GM13976 (cell line): Measurements from ENCODE around the gene EDEM3.
"Not testable (repeated sequence)": the region's sequence is repeated elsewhere in the genome, so short reads cannot be mapped to it uniquely, and the experiment has no call there.

ENCODE experiments used
- DNase-seq: peaks from one replicate; pipeline ENCODE4 v3.0.0; 2012; ENCODE audit warnings: low spot score
- in situ Hi-C: fragments of 300-500 bp; cut with MboI; formaldehyde crosslinking; loops from one replicate; pipeline ENCODE4 v1.12.0; 2022; ENCODE audit warnings: low sequenced_read_pairs, mixed read lengths, inconsistent platforms; ENCODE audit not compliant: unreplicated experiment
- TF ChIP-seq, protein P1 (sequence below): IDR thresholded peaks from 2 replicates; pipeline ENCODE4 v1.5.1; 2012; ENCODE audit warnings: borderline replicate concordance, mild to moderate bottlenecking; ENCODE audit not compliant: insufficient read depth; ENCODE audit errors: extremely low read depth, missing control alignments, control extremely low read depth

The EDEM3 gene

DNA sequence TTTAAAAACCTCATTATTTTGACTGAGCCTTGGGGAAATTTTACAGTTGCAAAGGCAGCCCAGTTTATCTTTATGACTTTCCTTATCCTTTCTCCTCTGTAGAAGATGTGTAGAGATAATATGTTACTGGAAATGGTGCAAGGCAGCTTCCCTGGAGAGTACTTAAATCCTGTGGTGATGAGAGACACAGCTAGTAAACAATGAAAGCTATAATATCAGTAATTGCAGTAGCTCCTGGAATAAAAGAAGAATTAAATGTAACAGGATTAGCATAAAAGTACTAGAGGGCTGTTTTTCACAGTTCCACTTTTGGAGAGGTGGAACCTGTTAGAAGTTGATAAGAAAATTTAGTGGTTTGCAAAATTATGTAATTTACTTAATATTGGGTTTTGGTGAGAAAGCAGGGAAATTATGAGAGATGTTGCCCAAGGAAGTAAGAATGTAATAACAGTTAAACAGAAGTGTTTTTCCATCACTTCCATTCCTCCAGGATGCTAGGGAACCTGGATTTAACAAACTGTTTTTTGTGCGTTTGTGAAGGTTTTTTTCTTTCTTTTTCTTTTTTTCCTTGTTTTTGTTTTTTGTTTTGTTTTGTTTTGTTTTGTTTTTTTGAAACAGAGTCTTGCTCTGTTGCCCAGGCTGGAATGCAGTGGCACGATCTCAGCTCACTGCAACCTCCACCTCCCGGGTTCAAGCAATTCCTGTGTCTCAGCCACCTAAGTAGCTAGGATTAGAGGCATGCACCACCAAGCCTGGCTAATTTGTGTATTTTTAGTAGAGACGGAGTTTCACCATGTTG is 15.7 kb upstream of the EDEM3 start:
- in situ Hi-C loops: no loop called here
- no peak for DNase-seq
- TF ChIP-seq, protein P1, sequence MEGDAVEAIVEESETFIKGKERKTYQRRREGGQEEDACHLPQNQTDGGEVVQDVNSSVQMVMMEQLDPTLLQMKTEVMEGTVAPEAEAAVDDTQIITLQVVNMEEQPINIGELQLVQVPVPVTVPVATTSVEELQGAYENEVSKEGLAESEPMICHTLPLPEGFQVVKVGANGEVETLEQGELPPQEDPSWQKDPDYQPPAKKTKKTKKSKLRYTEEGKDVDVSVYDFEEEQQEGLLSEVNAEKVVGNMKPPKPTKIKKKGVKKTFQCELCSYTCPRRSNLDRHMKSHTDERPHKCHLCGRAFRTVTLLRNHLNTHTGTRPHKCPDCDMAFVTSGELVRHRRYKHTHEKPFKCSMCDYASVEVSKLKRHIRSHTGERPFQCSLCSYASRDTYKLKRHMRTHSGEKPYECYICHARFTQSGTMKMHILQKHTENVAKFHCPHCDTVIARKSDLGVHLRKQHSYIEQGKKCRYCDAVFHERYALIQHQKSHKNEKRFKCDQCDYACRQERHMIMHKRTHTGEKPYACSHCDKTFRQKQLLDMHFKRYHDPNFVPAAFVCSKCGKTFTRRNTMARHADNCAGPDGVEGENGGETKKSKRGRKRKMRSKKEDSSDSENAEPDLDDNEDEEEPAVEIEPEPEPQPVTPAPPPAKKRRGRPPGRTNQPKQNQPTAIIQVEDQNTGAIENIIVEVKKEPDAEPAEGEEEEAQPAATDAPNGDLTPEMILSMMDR: no peak

DNA sequence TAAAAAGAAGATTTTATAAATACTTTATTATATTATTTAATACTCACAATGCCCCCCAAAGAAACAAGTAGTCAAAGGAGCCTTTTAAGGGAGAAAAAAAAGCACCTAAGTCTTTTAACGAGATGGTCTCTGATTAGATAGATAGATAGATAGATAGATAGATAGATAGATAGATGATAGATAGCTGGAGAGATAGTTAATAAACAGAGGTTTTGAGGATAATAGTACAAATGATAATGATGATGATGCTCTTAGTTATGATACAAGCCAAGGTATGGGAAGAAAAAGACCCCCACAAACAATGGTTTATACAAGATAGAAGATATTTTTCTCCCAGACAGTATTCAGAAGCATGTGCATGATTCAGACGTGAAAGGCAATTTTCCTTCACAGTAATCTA is 14.6 kb upstream of the EDEM3 start:
- TF ChIP-seq, protein P1: no peak
- in situ Hi-C loops: no loop called here
- no peak for DNase-seq

DNA sequence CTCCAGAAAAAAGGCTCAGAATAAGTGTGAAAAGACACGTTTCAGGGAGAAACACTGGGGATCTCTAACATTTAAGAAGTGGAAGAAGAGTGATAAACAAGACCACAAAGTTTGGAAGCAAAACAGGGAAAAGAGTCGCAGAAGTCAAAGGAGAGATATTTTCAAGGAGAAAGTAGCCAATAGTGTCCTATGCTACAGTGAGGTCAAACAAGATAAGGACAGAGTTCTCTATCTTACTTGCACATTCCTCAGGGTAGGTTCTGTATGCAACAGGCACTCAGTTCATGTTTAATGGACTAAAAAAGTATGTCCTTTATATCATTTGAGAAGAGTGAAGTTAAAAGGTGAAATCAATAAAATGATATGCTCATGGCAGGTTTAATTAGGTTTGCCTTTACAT is 13.8 kb upstream of the EDEM3 start:
- in situ Hi-C loops: no loop called here
- DNase-seq: no peak

DNA sequence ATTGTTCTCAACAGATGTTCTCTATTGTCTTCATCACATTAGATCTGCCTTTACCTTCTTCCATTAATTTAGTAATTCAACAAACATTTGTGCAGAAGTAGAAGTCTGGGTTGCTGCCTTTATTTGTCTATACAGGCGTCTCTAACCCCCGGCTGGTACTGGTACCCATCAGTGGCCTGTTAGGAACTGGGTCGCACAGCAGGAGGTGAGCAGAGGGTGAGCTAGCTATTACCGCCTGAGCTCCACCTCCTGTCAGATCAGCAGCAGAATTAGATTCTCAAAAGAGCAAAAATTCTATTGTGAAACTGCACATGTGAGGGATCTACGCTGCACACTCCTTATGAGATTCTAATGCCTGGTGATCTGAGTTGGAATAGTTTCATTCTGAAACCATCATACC is 12.9 kb upstream of the EDEM3 start:
- DNase-seq: no peak
- in situ Hi-C loops: no loop called here
- TF ChIP-seq, protein P1: no peak

More for the DNA sequence above, 13.8 kb upstream of the EDEM3 start:
- TF ChIP-seq, protein P1: no peak

DNA sequence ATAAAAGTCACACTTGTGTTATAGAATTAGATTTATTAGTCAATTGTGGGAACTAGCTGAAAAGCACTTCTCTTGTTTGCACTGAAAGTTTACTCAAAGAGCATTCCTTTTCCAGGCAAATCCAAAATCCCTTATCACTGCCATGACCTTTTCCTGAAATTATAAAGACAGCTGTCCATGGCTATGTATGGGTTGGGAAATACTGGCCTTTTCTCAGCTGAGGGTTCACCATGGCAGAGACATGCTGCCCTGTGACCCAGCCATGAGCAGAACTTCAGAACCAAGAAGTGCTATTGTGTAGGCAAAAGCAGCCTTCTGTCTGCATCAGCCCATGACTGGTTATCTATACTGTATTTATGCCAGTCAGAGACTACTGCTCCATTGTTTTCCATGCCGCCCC is 9.8 kb upstream of the EDEM3 start:
- DNase-seq: no peak
- in situ Hi-C loops: no loop called here
- TF ChIP-seq, protein P1: no peak

DNA sequence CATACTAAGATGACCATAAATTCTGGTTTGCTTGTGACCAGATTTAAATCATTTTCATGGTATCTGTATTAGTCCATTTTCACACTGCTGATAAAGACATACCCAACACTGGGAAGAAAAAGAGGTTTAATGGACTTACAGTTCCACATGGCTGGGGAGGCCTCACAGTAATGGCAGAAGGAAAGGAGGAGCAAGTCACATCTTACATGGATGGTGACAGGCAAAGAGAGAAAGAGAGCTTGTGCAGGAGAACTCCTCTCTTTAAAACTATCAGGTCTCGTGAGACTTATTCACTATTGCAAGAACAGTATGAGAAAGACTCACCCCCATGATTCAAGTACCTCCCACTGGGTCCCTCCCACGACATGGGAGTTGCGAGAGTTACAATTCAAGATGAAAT is 8.9 kb upstream of the EDEM3 start:
- in situ Hi-C loops, DNase-seq: not testable (repeated sequence)

DNA sequence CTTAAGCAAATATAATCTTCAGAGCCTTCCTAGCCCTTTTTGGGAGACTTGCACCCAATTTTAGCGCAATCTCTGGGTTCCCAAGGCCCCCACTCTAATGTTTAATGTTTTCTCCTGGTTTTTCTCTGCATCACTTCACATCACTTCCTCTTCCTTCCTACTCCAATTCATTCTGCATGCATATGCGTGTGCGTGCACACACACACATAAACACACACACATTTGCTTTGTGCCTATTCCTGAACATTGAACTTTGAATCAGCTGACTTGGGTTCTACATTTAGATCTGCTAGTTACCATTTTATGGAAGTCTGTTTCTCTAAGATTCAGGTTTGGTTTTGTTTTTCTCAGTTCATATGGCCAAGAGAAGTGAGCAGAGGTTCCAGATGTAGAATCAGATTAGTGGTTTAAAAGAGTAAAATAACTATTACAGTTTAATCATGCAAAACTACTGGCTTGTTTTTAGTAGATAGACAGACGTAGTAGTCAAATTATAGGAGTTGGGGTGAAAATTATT is 7.4 kb upstream of the EDEM3 start:
- no peak for DNase-seq
- in situ Hi-C loops: no loop called here
- TF ChIP-seq, protein P1: no peak
